HFFc6 (cell line): ENCODE data around the gene FLVCR1. TPM values are rescaled to one million over a fixed set of nuclear protein-coding genes. Genes with fewer than 3 reads are reported as not detected.

ENCODE experiments used
- DNase-seq: peaks from one replicate; pipeline ENCODE4 v3.0.0-alpha.2; 2018
- H3K27ac Mint-ChIP-seq: 2 replicates; pipeline ENCODE4 v1.8.0; 2020; ENCODE audit warnings: mild to moderate bottlenecking, mixed read lengths
- H3K27me3 Mint-ChIP-seq: 2 replicates; pipeline ENCODE4 v1.8.0; 2021; ENCODE audit warnings: mild to moderate bottlenecking, moderate library complexity, mixed read lengths; ENCODE audit not compliant: insufficient read depth
- H3K36me3 Mint-ChIP-seq: 2 replicates; pipeline ENCODE4 v1.8.0; 2021; ENCODE audit warnings: low read depth, mixed read lengths
- H3K4me1 Mint-ChIP-seq: 2 replicates; pipeline ENCODE4 v1.8.0; 2020; ENCODE audit warnings: low read depth, mixed read lengths
- H3K4me3 Mint-ChIP-seq: 2 replicates; pipeline ENCODE4 v1.8.0; 2020; ENCODE audit warnings: mild to moderate bottlenecking, moderate library complexity, mixed read lengths
- H3K9me3 Mint-ChIP-seq: 2 replicates; pipeline ENCODE4 v1.8.0; 2020; ENCODE audit warnings: mild to moderate bottlenecking, mixed read lengths
- total RNA-seq, 6 experiments: library from RNA; stranded (reverse); fragmentation: NEBNext Ultra II Directional; extraction: Animal tissue kit (Norgen Biotek cat#: 25700); gene quantifications; 2 replicates in 1 of 6; 3 replicates in 5 of 6; pipeline ENCODE4 v1.2.3, GENCODE V29; 2021
- TF ChIP-seq, protein P1 (sequence below): fragments of 200-600 bp; sonication (generic); IDR thresholded peaks from 2 replicates; pipeline ENCODE4 v1.5.0; 2021; ENCODE audit warnings: antibody characterized with exemption, mild to moderate bottlenecking

Gene FLVCR1
- total RNA-seq, 6 experiments from 2014 or later: 3.7 to 5.5 (median 4.8) TPM

DNA sequence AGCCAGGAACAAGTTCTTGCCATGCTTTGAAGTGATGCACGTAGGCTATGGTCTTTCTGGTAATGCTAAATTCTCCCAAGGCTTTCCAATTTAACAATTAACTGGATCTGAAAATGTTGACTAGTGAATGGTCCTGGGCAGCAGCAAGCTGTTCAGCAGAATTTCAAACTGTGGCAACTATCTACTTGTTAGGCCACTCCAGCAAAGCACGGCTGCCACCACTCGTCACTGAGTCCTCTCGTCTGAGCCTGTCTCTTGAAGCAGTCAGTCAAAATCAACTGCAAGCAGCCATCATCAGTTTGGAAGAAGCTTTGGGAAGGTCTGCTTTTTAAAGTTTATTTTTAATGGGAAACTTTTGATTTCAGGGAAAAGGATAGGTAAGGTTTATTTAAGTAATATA is 6.1 kb downstream of the FLVCR1 start:
- Mint-ChIP-seq H3K27me3 (no peaks in the 10 kb centered on the region), H3K4me1 (peaks cover 5% of the 10 kb centered on the region), H3K36me3 (0 out of 2 replicates have a peak, but pooled peaks cover 5% of the 10 kb centered on the region), H3K4me3 (no peak overlapping the region), H3K9me3 (no peaks in the 10 kb centered on the region), H3K27ac (no peak overlapping the region)
- no peak for DNase-seq
- TF ChIP-seq, protein P1, sequence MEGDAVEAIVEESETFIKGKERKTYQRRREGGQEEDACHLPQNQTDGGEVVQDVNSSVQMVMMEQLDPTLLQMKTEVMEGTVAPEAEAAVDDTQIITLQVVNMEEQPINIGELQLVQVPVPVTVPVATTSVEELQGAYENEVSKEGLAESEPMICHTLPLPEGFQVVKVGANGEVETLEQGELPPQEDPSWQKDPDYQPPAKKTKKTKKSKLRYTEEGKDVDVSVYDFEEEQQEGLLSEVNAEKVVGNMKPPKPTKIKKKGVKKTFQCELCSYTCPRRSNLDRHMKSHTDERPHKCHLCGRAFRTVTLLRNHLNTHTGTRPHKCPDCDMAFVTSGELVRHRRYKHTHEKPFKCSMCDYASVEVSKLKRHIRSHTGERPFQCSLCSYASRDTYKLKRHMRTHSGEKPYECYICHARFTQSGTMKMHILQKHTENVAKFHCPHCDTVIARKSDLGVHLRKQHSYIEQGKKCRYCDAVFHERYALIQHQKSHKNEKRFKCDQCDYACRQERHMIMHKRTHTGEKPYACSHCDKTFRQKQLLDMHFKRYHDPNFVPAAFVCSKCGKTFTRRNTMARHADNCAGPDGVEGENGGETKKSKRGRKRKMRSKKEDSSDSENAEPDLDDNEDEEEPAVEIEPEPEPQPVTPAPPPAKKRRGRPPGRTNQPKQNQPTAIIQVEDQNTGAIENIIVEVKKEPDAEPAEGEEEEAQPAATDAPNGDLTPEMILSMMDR: no peak

DNA sequence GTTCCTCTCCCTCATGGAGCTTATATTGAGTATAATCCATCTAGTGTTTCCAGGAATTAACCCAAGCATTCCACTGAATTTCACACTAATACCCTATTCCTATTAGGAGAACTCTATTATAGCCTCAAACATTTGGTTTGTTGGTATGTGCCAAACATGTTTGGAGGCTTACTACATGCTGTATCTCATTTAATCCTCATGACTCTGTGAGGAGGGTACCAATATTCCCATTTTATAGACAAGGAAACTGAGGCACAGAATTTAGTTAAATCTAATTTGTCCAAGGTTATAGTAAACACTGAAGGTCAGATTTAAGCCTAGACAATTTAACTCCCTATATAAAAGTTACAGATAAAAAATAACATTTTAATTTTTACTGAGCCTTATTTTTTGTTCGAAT is 9.1 kb downstream of the FLVCR1 start:
- no peaks in the 10 kb centered on the region for H3K9me3 Mint-ChIP-seq
- no peak for DNase-seq
- H3K27me3 Mint-ChIP-seq: no peaks in the 10 kb centered on the region
- no peak overlapping the region for H3K4me3 Mint-ChIP-seq
- TF ChIP-seq, protein P1: no peak
- H3K36me3 Mint-ChIP-seq: 0 out of 2 replicates have a peak, but pooled peaks cover 5% of the 10 kb centered on the region
- H3K4me1 Mint-ChIP-seq: peaks cover 5% of the 10 kb centered on the region; the same call in 1 of the 2 replicates
- no peak overlapping the region for H3K27ac Mint-ChIP-seq

DNA sequence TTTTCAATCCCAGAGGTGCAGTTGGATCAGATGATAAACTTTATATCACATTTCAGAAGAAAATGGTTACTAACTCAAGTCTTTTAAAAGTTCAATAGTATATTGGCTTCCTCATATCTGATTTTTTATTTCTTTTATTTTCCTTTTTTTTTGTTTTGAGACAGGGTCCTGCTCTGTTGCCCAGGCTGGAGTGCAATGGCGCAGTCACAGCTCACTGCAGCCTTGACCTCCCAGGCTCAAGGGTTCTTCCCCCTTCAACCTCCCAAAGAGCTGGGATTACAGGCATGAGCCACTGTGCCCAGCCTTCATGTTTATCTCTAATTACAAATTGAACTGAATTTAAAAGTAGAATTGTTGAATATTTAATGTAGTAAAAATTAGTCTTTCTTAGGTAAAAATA is 13.9 kb downstream of the FLVCR1 start:
- no peak for DNase-seq
- Mint-ChIP-seq H3K27me3 (no peaks in the 10 kb centered on the region), H3K4me1 (no peaks in the 10 kb centered on the region), H3K36me3 (peaks cover 9% of the 10 kb centered on the region; the same call in 1 of the 2 replicates), H3K4me3 (no peak overlapping the region), H3K9me3 (no peaks in the 10 kb centered on the region), H3K27ac (no peak overlapping the region)
- TF ChIP-seq, protein P1: no peak

DNA sequence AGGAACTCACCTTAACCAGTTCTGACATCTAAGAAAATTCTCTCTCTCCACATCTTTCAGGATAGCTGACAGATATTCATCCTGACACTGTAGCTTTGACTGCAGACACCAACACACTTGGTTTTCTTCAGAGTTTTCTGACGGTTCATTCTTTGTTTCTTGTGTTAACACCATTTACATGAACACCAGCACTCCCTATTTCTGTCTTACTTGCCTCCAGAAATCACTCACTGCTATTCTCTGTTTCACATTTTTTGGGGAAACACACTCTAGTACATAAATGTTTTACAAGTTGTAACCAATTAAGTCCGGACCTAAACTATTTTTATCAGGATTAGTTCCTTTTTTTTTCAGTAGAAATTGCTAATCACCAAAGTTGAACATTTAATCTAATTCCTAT is 15.4 kb downstream of the FLVCR1 start:
- Mint-ChIP-seq H3K9me3 (no peaks in the 10 kb centered on the region), H3K27me3 (no peaks in the 10 kb centered on the region), H3K27ac (no peak overlapping the region; the same call in 1 of the 2 replicates), H3K4me3 (no peak overlapping the region), H3K36me3 (peaks cover 9% of the 10 kb centered on the region; the same call in 1 of the 2 replicates), H3K4me1 (no peaks in the 10 kb centered on the region)
- TF ChIP-seq, protein P1: no peak
- no peak for DNase-seq

DNA sequence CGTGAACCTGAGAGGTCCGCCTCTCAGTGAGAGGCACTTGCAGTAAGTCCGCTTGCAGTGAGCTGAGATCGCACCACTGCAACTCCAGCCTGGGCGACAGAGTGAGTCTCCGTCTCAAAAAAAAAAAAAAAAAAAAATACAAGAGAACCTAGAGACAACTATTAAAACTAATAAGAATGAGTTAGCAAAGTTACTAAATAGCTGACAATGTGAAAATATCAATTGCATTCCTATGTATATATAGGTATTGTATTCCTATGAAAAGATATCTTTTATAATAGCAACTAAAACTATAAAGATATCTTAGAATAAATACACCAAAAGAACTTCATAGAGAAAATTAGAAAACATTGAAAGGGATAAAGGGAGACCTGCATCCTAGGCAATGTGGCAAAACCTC is 20.3 kb downstream of the FLVCR1 start:
- H3K4me3 Mint-ChIP-seq: no peak overlapping the region
- H3K4me1 Mint-ChIP-seq: no peaks in the 10 kb centered on the region
- TF ChIP-seq, protein P1: no peak
- DNase-seq: no peak
- H3K27me3 Mint-ChIP-seq: no peaks in the 10 kb centered on the region
- peaks cover 9% of the 10 kb centered on the region; the same call in 1 of the 2 replicates for H3K36me3 Mint-ChIP-seq
- H3K27ac Mint-ChIP-seq: no peak overlapping the region
- no peaks in the 10 kb centered on the region for H3K9me3 Mint-ChIP-seq
